Left colon (tissue), 2 donors: Measurements from ENCODE around the gene GPR183. TPM values are rescaled to one million over a fixed set of nuclear protein-coding genes. Genes with fewer than 3 reads are reported as not detected.

Experiments
- ATAC-seq: fragments of 200-7000 bp; cut with Tn5 transposase; one replicate; pipeline ENCODE4 v1.9.1; 2020; ENCODE audit warnings: mild to moderate bottlenecking, moderate library complexity
- DNase-seq, 2 donors: peaks; one replicate each; pipeline ENCODE4 v3.0.0-alpha.2; 2020
- intact Hi-C, 2 donors: fragments of 100-400 bp; cut with DNase I in 1 of 2; cut with micrococcal nuclease in 1 of 2; formaldehyde crosslinking; loops; one replicate each; pipeline versions ENCODE4 v1.11.2 to v1.14.0; 2022; cut with DNase I, micrococcal nuclease
- total RNA-seq, 2 donors: library from RNA; stranded (reverse); fragmentation: NEBNext Ultra II Directional; extraction: Animal tissue kit (Norgen Biotek cat#: 25700); gene quantifications; one replicate each; pipeline ENCODE4 v1.2.1, GENCODE V29; 2021
- donor health status: DM: no; HTN: no; CAD: no.
- donor health status: DM: yes; HTN: yes; CAD: no.

Gene GPR183
- total RNA-seq, 2 donors from 2014 or later, result 2.5 to 6.4 TPM

- DNase-seq (no peak), ATAC-seq (no peak)
- intact Hi-C loops, result no loop called here
These were observed 9.0 kb upstream of the GPR183 start for GRCh38 chr13:99316224-99316623.

GRCh38 chr13:99315186-99315585 lies 8.0 kb upstream of the GPR183 start:
- no peak for DNase-seq
- ATAC-seq, result no peak
- intact Hi-C loops, result no loop called here

- intact Hi-C loops, result no loop called here
- DNase-seq (no peak), ATAC-seq (peak; percentile 36)
These were observed 7.5 kb upstream of the GPR183 start for GRCh38 chr13:99314640-99315176.

GRCh38 chr13:99313941-99314340 lies 6.7 kb upstream of the GPR183 start:
- DNase-seq, result no peak
- intact Hi-C loops, result no loop called here
- peak; percentile 76 for ATAC-seq

GRCh38 chr13:99313501-99313900 lies 6.3 kb upstream of the GPR183 start:
- intact Hi-C loops, result no loop called here

GRCh38 chr13:99312493-99312883 lies 5.3 kb upstream of the GPR183 start:
- intact Hi-C loops, result no loop called here
- DNase-seq (peak in 1 of 2 donors; percentile 66), ATAC-seq (peak; percentile 23)

More at GRCh38 chr13:99313501-99313900, 6.3 kb upstream of the GPR183 start:
- ATAC-seq (peak; percentile 25), DNase-seq (no peak)

GRCh38 chr13:99311748-99312492 lies 4.7 kb upstream of the GPR183 start:
- DNase-seq, result no peak
- ATAC-seq, result no peak
- intact Hi-C loops, result no loop called here

GRCh38 chr13:99311137-99311536 lies 3.9 kb upstream of the GPR183 start:
- no peak for DNase-seq
- intact Hi-C loops, result no loop called here
- ATAC-seq, result no peak

- DNase-seq (no peak), ATAC-seq (no peak)
- intact Hi-C loops, result no loop called here
These were observed 3.3 kb upstream of the GPR183 start for GRCh38 chr13:99310382-99311031.

- no peak for DNase-seq
- no peak for ATAC-seq
- intact Hi-C loops, result no loop called here
These were observed 1.4 kb upstream of the GPR183 start for GRCh38 chr13:99308471-99309087.

- intact Hi-C loops, result no loop called here
- ATAC-seq (peak; percentile 24), DNase-seq (peak in 1 of 2 donors; percentile 36)
These were observed 595 bp upstream of the GPR183 start for GRCh38 chr13:99307648-99308339.

- intact Hi-C loops, result no loop called here
These were observed 1.6 kb downstream of the GPR183 start for GRCh38 chr13:99305566-99305965.

GRCh38 chr13:99305158-99305557 lies 2.0 kb downstream of the GPR183 start:
- DNase-seq (no peak), ATAC-seq (no peak)
- intact Hi-C loops, result no loop called here

More at GRCh38 chr13:99305566-99305965, 1.6 kb downstream of the GPR183 start:
- DNase-seq (no peak), ATAC-seq (no peak)

- no peak for DNase-seq
- intact Hi-C loops, result no loop called here
- ATAC-seq, result no peak
These were observed 2.7 kb downstream of the GPR183 start for GRCh38 chr13:99304541-99304940.

- DNase-seq (peak in 1 of 2 donors; percentile 32), ATAC-seq (no peak)
- intact Hi-C loops, result no loop called here
These were observed 3.2 kb downstream of the GPR183 start for GRCh38 chr13:99303863-99304521.

GRCh38 chr13:99302637-99303505 lies 4.3 kb downstream of the GPR183 start:
- intact Hi-C loops, result no loop called here

GRCh38 chr13:99301913-99302636 lies 5.1 kb downstream of the GPR183 start:
- ATAC-seq, result no peak
- intact Hi-C loops, result no loop called here
- DNase-seq, result no peak

More at GRCh38 chr13:99302637-99303505, 4.3 kb downstream of the GPR183 start:
- no peak for DNase-seq
- no peak for ATAC-seq
